Duodenal mucosa (tissue), 2 donors: ENCODE measurements around the gene ANKRD13C.
A peak's percentile ranks its signal among the peaks of the same experiment; 100 is the strongest.
"Not testable (repeated sequence)": the region's sequence is repeated elsewhere in the genome, so short reads cannot be mapped to it uniquely, and the experiment has no call there.

Experiments
- H3K27ac ChIP-seq: one replicate; pipeline ENCODE4 v1.7.0; 2013; ENCODE audit warnings: low read depth, low read length
- H3K27me3 ChIP-seq, 2 donors: one replicate each; pipeline ENCODE4 v1.7.0; 2013; ENCODE audit warnings: low read length in 2 of 2, control low read depth in 1 of 2; ENCODE audit not compliant: insufficient read depth in 2 of 2, control insufficient read depth in 1 of 2
- H3K36me3 ChIP-seq, 2 donors: one replicate each; pipeline ENCODE4 v1.7.0; 2013; ENCODE audit warnings: low read length in 2 of 2, control low read depth in 1 of 2; ENCODE audit not compliant: insufficient read depth in 2 of 2, control insufficient read depth in 1 of 2
- H3K4me1 ChIP-seq, 2 donors: one replicate each; pipeline ENCODE4 v1.7.0; 2013; ENCODE audit warnings: low read length in 2 of 2, control low read depth in 1 of 2; ENCODE audit not compliant: insufficient read depth in 2 of 2, control insufficient read depth in 1 of 2
- H3K4me3 ChIP-seq, 2 donors: one replicate each; pipeline ENCODE4 v1.7.0; 2013; ENCODE audit warnings: low read length in 2 of 2, low read depth in 1 of 2
- H3K9ac ChIP-seq, 2 donors: one replicate each; pipeline ENCODE4 v1.7.0; 2013; ENCODE audit warnings: low read length in 2 of 2, low read depth in 1 of 2
- H3K9me3 ChIP-seq, 2 donors: one replicate each; pipeline ENCODE4 v1.7.0; 2013; ENCODE audit warnings: low read length in 2 of 2, control low read depth in 1 of 2; ENCODE audit not compliant: control insufficient read depth in 1 of 2

ANKRD13C gene

GRCh38 chr1:70361727-70362398, 7.3 kb upstream of the ANKRD13C start:
- Histone ChIP-seq H3K27ac (no peak overlapping the region), H3K36me3 (no peaks in the 10 kb centered on the region), H3K9me3 (no peaks in the 10 kb centered on the region), H3K27me3 (no peaks in the 10 kb centered on the region), H3K9ac (no peak overlapping the region), H3K4me3 (no peak overlapping the region), H3K4me1 (no peaks in the 10 kb centered on the region)

- Histone ChIP-seq H3K9me3 (no peaks in the 10 kb centered on the region), H3K27me3 (no peaks in the 10 kb centered on the region), H3K36me3 (no peaks in the 10 kb centered on the region), H3K9ac (no peak overlapping the region), H3K27ac (no peak overlapping the region), H3K4me1 (peaks cover 0 to 1% of the 10 kb centered on the region in 2 donors), H3K4me3 (no peak overlapping the region)
These were observed 5.8 kb upstream of the ANKRD13C start for GRCh38 chr1:70360321-70360720.

GRCh38 chr1:70358921-70359564, 4.5 kb upstream of the ANKRD13C start:
- no peak overlapping the region for H3K9ac ChIP-seq
- H3K27me3 ChIP-seq, result no peaks in the 10 kb centered on the region
- no peaks in the 10 kb centered on the region for H3K36me3 ChIP-seq
- H3K4me1 ChIP-seq, result peaks cover 0 to 7% of the 10 kb centered on the region in 2 donors
- H3K4me3 ChIP-seq, result no peak overlapping the region
- H3K9me3 ChIP-seq, result no peaks in the 10 kb centered on the region
- no peak overlapping the region for H3K27ac ChIP-seq

- H3K27me3 ChIP-seq, result no peaks in the 10 kb centered on the region
- H3K9me3 ChIP-seq, result no peaks in the 10 kb centered on the region
- no peak overlapping the region for H3K4me3 ChIP-seq
- H3K4me1 ChIP-seq, result peaks cover 9 to 23% of the 10 kb centered on the region in 2 donors
- no peak overlapping the region for H3K9ac ChIP-seq
- peaks cover 0 to 2% of the 10 kb centered on the region in 2 donors for H3K36me3 ChIP-seq
- H3K27ac ChIP-seq, result no peak overlapping the region
These were observed 1.4 kb upstream of the ANKRD13C start for GRCh38 chr1:70355920-70356319.

GRCh38 chr1:70355111-70355407, 537 bp upstream of the ANKRD13C start:
- H3K27me3 ChIP-seq, result no peaks in the 10 kb centered on the region
- H3K4me3 ChIP-seq, result peak overlapping the region; percentile 84 to 95
- H3K9ac ChIP-seq, result peak overlapping the region; percentile 88 to 92
- H3K27ac ChIP-seq, result peak overlapping the region; percentile 87
- H3K36me3 ChIP-seq, result peaks cover 0 to 2% of the 10 kb centered on the region in 2 donors
- H3K9me3 ChIP-seq, result no peaks in the 10 kb centered on the region
- H3K4me1 ChIP-seq, result peaks cover 9 to 23% of the 10 kb centered on the region in 2 donors

- H3K27ac ChIP-seq, result peak overlapping the region; percentile 87
- H3K4me3 ChIP-seq, result peak overlapping the region; percentile 84 to 95
- peak overlapping the region; percentile 88 to 92 for H3K9ac ChIP-seq
- H3K4me1 ChIP-seq, result peaks cover 12 to 23% of the 10 kb centered on the region in 2 donors
- peaks cover 0 to 2% of the 10 kb centered on the region in 2 donors for H3K36me3 ChIP-seq
- no peaks in the 10 kb centered on the region for H3K27me3 ChIP-seq
- no peaks in the 10 kb centered on the region for H3K9me3 ChIP-seq
These were observed 756 bp downstream of the ANKRD13C start for GRCh38 chr1:70353601-70354331.

GRCh38 chr1:70353044-70353443, 1.5 kb downstream of the ANKRD13C start:
- no peak overlapping the region for H3K27ac ChIP-seq
- H3K4me3 ChIP-seq, result peak overlapping the region; percentile 84 to 95
- no peaks in the 10 kb centered on the region for H3K9me3 ChIP-seq
- no peaks in the 10 kb centered on the region for H3K27me3 ChIP-seq
- H3K4me1 ChIP-seq, result peaks cover 12 to 23% of the 10 kb centered on the region in 2 donors
- peaks cover 0 to 2% of the 10 kb centered on the region in 2 donors for H3K36me3 ChIP-seq
- H3K9ac ChIP-seq, result peak overlapping the region; percentile 88 to 92

GRCh38 chr1:70349799-70350198, 4.7 kb downstream of the ANKRD13C start:
- H3K27me3 ChIP-seq, H3K4me3 ChIP-seq, H3K27ac ChIP-seq, H3K36me3 ChIP-seq, H3K9ac ChIP-seq, H3K9me3 ChIP-seq: not testable (repeated sequence)
- peaks cover 12 to 16% of the 10 kb centered on the region in 2 donors for H3K4me1 ChIP-seq

GRCh38 chr1:70348399-70349165, 5.9 kb downstream of the ANKRD13C start:
- H3K9ac ChIP-seq, result no peak overlapping the region
- peaks cover 0 to 2% of the 10 kb centered on the region in 2 donors for H3K36me3 ChIP-seq
- H3K27me3 ChIP-seq, result no peaks in the 10 kb centered on the region
- no peaks in the 10 kb centered on the region for H3K9me3 ChIP-seq
- H3K27ac ChIP-seq, result no peak overlapping the region
- no peak overlapping the region for H3K4me3 ChIP-seq
- peaks cover 12 to 14% of the 10 kb centered on the region in 2 donors for H3K4me1 ChIP-seq

- H3K9ac ChIP-seq, H3K4me3 ChIP-seq, H3K4me1 ChIP-seq, H3K9me3 ChIP-seq, H3K27me3 ChIP-seq, H3K36me3 ChIP-seq, H3K27ac ChIP-seq: not testable (repeated sequence)
These were observed 14.9 kb downstream of the ANKRD13C start for GRCh38 chr1:70339644-70340043.
